Neural cell (in vitro differentiated cells): Measurements from ENCODE around the gene MTTP. TPM values are rescaled to one million over a fixed set of nuclear protein-coding genes. Genes with fewer than 3 reads are reported as not detected.

ENCODE experiments used
- H2AFZ ChIP-seq: fragments of 200-600, 300-800 bp; sonication (generic), shearing (Covaris generic); 2 replicates; pipeline ENCODE4 v1.6.0; 2014; ENCODE audit warnings: low read depth, mild to moderate bottlenecking, antibody characterized with exemption, low read length, moderate library complexity
- H3F3A ChIP-seq: fragments of 200-600 bp; shearing (Covaris generic); 2 replicates; pipeline ENCODE4 v1.6.1; 2016; ENCODE audit warnings: mild to moderate bottlenecking, moderate library complexity, mixed read lengths, antibody characterized with exemption, low read length; ENCODE audit not compliant: insufficient read depth, poor library complexity, severe bottlenecking
- H3K27ac ChIP-seq: fragments of 200-600, 300-800 bp; sonication (generic), shearing (Covaris generic); 2 replicates; pipeline ENCODE4 v1.5.1; 2014; ENCODE audit warnings: mild to moderate bottlenecking, low read length, moderate library complexity
- H3K27me3 ChIP-seq: fragments of 300-800, 200-600 bp; sonication (generic), shearing (Covaris generic); 2 replicates; pipeline ENCODE4 v1.6.0; 2014; ENCODE audit warnings: mild to moderate bottlenecking, low read depth, low read length, moderate library complexity; ENCODE audit not compliant: insufficient read depth
- H3K36me3 ChIP-seq: fragments of 300-800, 200-600 bp; sonication (generic), shearing (Covaris generic); 2 replicates; pipeline ENCODE4 v1.5.1; 2014; ENCODE audit warnings: mild to moderate bottlenecking, antibody characterized with exemption, low read length, moderate library complexity; ENCODE audit not compliant: insufficient read depth
- H3K4me2 ChIP-seq: fragments of 300-800, 200-600 bp; sonication (generic), shearing (Covaris generic); 2 replicates; pipeline ENCODE4 v1.6.0; 2014; ENCODE audit warnings: mild to moderate bottlenecking, low read length
- H3K4me3 ChIP-seq: fragments of 300-800, 200-600 bp; sonication (generic), shearing (Covaris generic); 2 replicates; pipeline ENCODE4 v1.5.1; 2014; ENCODE audit warnings: mild to moderate bottlenecking, low read length, moderate library complexity
- H3K79me2 ChIP-seq: fragments of 200-600 bp; shearing (Covaris generic); replicated peaks from 2 replicates; pipeline ENCODE4 v1.6.0; 2014; ENCODE audit warnings: mild to moderate bottlenecking, low read length, moderate library complexity; ENCODE audit not compliant: insufficient read depth
- H3K9ac ChIP-seq: fragments of 300-800, 200-600 bp; sonication (generic), shearing (Covaris generic); 2 replicates; pipeline ENCODE4 v1.6.1; 2016; ENCODE audit warnings: mild to moderate bottlenecking, low read length, mixed read lengths
- H3K9me2 ChIP-seq: fragments of 200-600 bp; shearing (Covaris generic); 2 replicates; pipeline ENCODE4 v1.6.1; 2016; ENCODE audit warnings: mild to moderate bottlenecking, low read length, mixed read lengths; ENCODE audit not compliant: insufficient read depth
- H3K9me3 ChIP-seq: fragments of 200-600, 300-800 bp; sonication (generic), shearing (Covaris generic); 2 replicates; pipeline ENCODE4 v1.6.1; 2016; ENCODE audit warnings: mild to moderate bottlenecking, mixed run types, low read length, moderate library complexity, mixed read lengths
- H4K20me1 ChIP-seq: fragments of 200-600 bp; shearing (Covaris generic); 2 replicates; pipeline ENCODE4 v1.6.1; 2016; ENCODE audit warnings: mild to moderate bottlenecking, mixed run types; ENCODE audit not compliant: insufficient read depth
- EP300 ChIP-seq: fragments of 450-650 bp; conservative IDR thresholded peaks from 2 replicates; pipeline ENCODE4 v1.6.1; 2014; ENCODE audit warnings: antibody characterized with exemption, mild to moderate bottlenecking, moderate library complexity; ENCODE audit not compliant: poor library complexity, severe bottlenecking
- EZH2 ChIP-seq: fragments of 200-600, 300-800 bp; shearing (Covaris generic), sonication (generic); IDR thresholded peaks from 2 replicates; pipeline ENCODE4 v1.6.1; 2014; ENCODE audit warnings: antibody characterized with exemption, low read length, borderline replicate concordance, mild to moderate bottlenecking; ENCODE audit not compliant: insufficient read depth, poor library complexity, severe bottlenecking
- REST ChIP-seq: IDR thresholded peaks from 2 replicates; pipeline ENCODE4 v1.6.1; 2012; ENCODE audit warnings: borderline replicate concordance
- SMC3 ChIP-seq: fragments of 450-650 bp; conservative IDR thresholded peaks from 2 replicates; pipeline ENCODE4 v1.6.1; 2014; ENCODE audit warnings: antibody characterized with exemption, mild to moderate bottlenecking, moderate library complexity; ENCODE audit not compliant: poor library complexity
- polyA plus RNA-seq: library from polyadenylated mRNA; depleted of rRNA; stranded (reverse); fragments of >200 nt; gene quantifications from 2 replicates; pipeline ENCODE4 v1.2.3, GENCODE V29; 2014

Gene MTTP
- polyA plus RNA-seq, 1 donor from 2014 or later, result 1.2 TPM

DNA sequence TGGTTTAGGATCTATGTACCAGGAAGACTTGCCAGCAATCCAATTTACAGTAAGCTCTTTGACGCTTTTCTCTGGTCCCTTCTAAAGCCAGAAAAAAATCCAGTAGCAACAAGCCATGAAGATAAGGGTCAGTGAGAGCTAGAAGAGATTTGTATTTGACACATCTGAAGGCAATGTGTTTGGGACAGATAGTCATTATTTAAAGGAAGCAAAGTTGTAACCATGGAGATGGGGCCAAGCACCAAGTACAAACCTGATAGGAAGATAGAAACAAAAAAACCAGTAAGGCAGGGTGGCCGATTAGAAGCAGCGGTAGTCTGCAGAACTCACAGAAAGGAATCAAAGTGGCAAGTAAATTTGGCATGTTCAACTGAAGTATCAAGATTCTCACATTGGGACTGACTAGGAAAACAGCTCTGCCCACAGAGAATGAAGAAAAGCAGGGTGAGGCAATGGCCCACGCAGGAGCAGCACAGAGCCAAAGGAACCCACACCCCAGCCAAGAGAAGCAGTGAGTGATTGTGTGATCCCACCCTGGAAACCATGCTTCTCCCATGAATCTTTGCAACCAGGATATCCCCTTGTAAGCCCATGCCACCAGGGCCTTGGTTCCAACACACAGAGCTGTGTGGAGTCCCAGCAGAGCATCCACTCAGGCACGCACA, 95.9 kb downstream of the MTTP start:
- Histone ChIP-seq H3K9me2 (no peaks in the 10 kb centered on the region), H3K4me3 (no peak overlapping the region), H3K27ac (no peak overlapping the region), H3K4me2 (no peak overlapping the region), H3K36me3 (no peaks in the 10 kb centered on the region), H3K9ac (no peak overlapping the region), H2AFZ (no peak overlapping the region), H3K9me3 (no peaks in the 10 kb centered on the region), H4K20me1 (no peaks in the 10 kb centered on the region), H3K79me2 (no peaks in the 10 kb centered on the region), H3K27me3 (no peaks in the 10 kb centered on the region), H3F3A (no peaks in the 10 kb centered on the region)
- TF ChIP-seq SMC3, result no peak
- TF ChIP-seq REST, result no peak
- TF ChIP-seq EP300, result no peak
- no peak for TF ChIP-seq EZH2

Other genes with a start within 250 kb of the MTTP start
- not detected in 2 replicates for gene ADH1C, start 222.1 kb upstream of the MTTP start, polyA plus RNA-seq
- gene ADH7, start 139.5 kb upstream of the MTTP start, polyA plus RNA-seq, result not detected in 2 replicates
- gene C4orf17, start 63.8 kb upstream of the MTTP start, polyA plus RNA-seq, result not detected in 2 replicates
- 5.2 and 10.5 TPM in 2 replicates for gene TRMT10A, start 10.8 kb upstream of the MTTP start, polyA plus RNA-seq
- gene C4orf54, start 83.0 kb downstream of the MTTP start, polyA plus RNA-seq, result 0.08 TPM in 1 of 2 replicates, not detected in the other
- gene DAPP1, start 242.0 kb downstream of the MTTP start, polyA plus RNA-seq, result not detected in 2 replicates